Measurements from ENCODE around the gene MAMLD1.

Gene MAMLD1

GRCh38 chrX:150530821-150531220 is 167.7 kb downstream of the MAMLD1 start:
- ChIA-PET CTCF (no interaction called here), POLR2A (ENCODE audit: low non-redundant PET) (no interaction called here)
- no peak for DNase-seq (ENCODE audit: low spot score)
- no peak overlapping the region for H3K27ac ChIP-seq
- no peak for TF ChIP-seq CTCF (conservative IDR thresholded peaks at IDR 0.05; ENCODE audit: low read depth)

DNA sequence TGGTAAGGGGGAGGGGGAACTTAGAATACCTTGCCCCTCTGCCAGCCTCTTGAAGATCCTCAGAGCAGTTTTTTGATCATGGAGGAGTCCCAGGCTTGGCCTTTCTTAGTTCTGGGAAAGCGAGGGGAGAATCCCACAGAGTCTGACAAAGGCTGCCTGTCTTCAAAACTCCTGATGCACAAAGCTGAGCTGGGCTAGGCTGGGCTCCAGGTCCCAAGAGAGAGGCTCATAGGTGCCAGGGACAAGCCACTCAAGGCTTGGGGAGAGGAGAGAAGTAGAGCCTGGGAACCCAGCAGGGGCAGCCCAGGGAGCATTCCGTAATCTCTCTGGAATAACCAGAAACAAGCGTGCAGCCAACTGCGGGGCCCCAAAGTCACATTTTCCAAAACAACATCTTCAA is 168.3 kb downstream of the MAMLD1 start:
- no peak for TF ChIP-seq CTCF (conservative IDR thresholded peaks at IDR 0.05; ENCODE audit: low read depth)
- no peak for DNase-seq (ENCODE audit: low spot score)
- CTCF ChIA-PET, result interaction anchor here (0.7 kb wide), 1 partner anchor 187 kb away, joined by 3 read pairs; no protein-coding TSS in a partner anchor
- no peak overlapping the region for H3K27ac ChIP-seq
- POLR2A ChIA-PET (ENCODE audit: low non-redundant PET), result no interaction called here

GRCh38 chrX:150533863-150534262 is 170.7 kb downstream of the MAMLD1 start:
- no peak for TF ChIP-seq CTCF (conservative IDR thresholded peaks at IDR 0.05; ENCODE audit: low read depth)
- ChIA-PET POLR2A (ENCODE audit: low non-redundant PET) (no interaction called here), CTCF (no interaction called here)
- no peak for DNase-seq (ENCODE audit: low spot score)
- no peak overlapping the region for H3K27ac ChIP-seq

DNA sequence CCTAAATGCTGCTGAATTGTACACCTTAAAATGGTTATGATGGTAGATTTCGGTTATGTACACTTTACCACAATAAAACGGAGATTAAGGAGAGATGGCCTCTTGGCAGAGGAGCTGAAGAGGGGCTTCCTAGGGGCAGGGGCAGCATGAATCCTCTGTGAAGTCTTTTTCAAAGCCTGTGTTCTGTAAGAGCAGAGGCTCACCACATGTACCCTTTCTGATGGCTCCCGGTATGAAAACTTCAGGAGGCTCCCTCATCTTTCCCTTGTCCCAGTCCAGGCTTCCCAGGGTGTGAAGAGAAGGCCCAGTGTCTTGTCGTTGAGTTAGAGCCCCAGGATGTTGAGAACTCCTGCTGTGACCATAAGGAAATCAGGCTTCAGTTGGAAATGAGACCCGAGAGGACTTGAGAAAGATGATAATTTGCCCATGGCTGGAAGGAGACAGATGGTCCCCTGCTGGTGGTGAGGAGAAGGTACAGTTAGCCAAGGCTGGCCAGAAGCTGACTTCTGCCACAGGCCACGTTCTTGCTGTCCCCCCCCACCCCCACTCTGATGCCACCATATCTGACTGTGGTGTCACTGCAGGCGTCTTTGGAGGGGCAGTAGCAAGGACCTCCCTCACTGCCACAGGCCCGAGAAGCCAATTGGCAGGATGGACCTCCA is 173.5 kb downstream of the MAMLD1 start:
- ChIA-PET POLR2A (ENCODE audit: low non-redundant PET) (no interaction called here), CTCF (no interaction called here)
- TF ChIP-seq CTCF (conservative IDR thresholded peaks at IDR 0.05; ENCODE audit: low read depth), result no peak
- no peak for DNase-seq (ENCODE audit: low spot score)
- H3K27ac ChIP-seq, result no peak overlapping the region

- no peak overlapping the region for H3K27ac ChIP-seq
- DNase-seq (ENCODE audit: low spot score), result no peak
- ChIA-PET CTCF (no interaction called here), POLR2A (ENCODE audit: low non-redundant PET) (no interaction called here)
- no peak for TF ChIP-seq CTCF (conservative IDR thresholded peaks at IDR 0.05; ENCODE audit: low read depth)
These were observed 174.7 kb downstream of the MAMLD1 start for GRCh38 chrX:150537851-150538250.

DNA sequence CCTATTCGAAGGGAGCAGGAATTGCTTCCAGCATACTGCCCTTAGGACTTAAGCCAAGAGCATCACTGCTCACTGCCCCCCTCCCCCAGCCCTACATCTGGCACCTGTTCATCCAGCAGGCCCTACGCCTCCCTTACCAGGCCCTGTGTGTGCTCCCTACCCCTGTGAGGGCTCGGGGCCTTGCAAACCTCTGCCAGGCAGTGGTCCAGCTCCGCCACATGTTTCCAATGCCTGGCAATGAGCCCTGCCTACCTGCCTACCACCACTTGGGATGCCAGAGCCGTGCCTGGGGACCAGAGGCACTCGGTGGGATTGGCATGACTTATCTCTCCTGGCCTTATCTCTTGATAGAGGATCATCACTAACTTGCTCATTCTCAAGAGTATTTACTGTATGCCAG is 177.8 kb downstream of the MAMLD1 start:
- CTCF ChIA-PET, result no interaction called here

More for the DNA sequence above, 177.8 kb downstream of the MAMLD1 start:
- H3K27ac ChIP-seq, result no peak overlapping the region
- TF ChIP-seq CTCF (conservative IDR thresholded peaks at IDR 0.05; ENCODE audit: low read depth), result no peak
- no peak for DNase-seq (ENCODE audit: low spot score)
- POLR2A ChIA-PET (ENCODE audit: low non-redundant PET), result no interaction called here

Data from RWPE1 (cell line).